H9 (cell line): ENCODE measurements around the gene TMPRSS15. TPM values are rescaled to one million over a fixed set of nuclear protein-coding genes. Genes with fewer than 3 reads are reported as not detected.

Experiments used
- DNase-seq: peaks from one replicate; pipeline ENCODE4 v3.0.0-alpha.2; 2017
- H2AFZ ChIP-seq: one replicate; pipeline ENCODE4 v1.6.1; 2013; ENCODE audit warnings: mild to moderate bottlenecking, low read length, control low read depth, moderate library complexity
- H2AK5ac ChIP-seq: 2 replicates; pipeline ENCODE4 v1.6.1; 2013; ENCODE audit warnings: low read length, control low read depth, mixed read lengths; ENCODE audit not compliant: insufficient read length
- H2BK120ac ChIP-seq: one replicate; pipeline ENCODE4 v1.6.1; 2013; ENCODE audit warnings: low read depth, mild to moderate bottlenecking, low read length, control low read depth, inconsistent platforms; ENCODE audit not compliant: poor library complexity, severe bottlenecking
- H2BK12ac ChIP-seq: 2 replicates; pipeline ENCODE4 v1.6.1; 2013; ENCODE audit warnings: low read length, control low read depth, mixed read lengths, low read depth; ENCODE audit not compliant: insufficient read length
- H2BK15ac ChIP-seq: 2 replicates; pipeline ENCODE4 v1.6.1; 2013; ENCODE audit warnings: low read depth, low read length, control low read depth
- H2BK20ac ChIP-seq: one replicate; pipeline ENCODE4 v1.6.1; 2013; ENCODE audit warnings: low read depth, mild to moderate bottlenecking, low read length, control low read depth, inconsistent platforms; ENCODE audit not compliant: poor library complexity, severe bottlenecking
- H2BK5ac ChIP-seq: 2 replicates; pipeline ENCODE4 v1.6.1; 2013; ENCODE audit warnings: low read length, control low read depth, mixed read lengths; ENCODE audit not compliant: insufficient read length
- H3K14ac ChIP-seq: 2 replicates; pipeline ENCODE4 v1.6.1; 2013; ENCODE audit warnings: low read length, control low read depth; ENCODE audit not compliant: insufficient read depth
- H3K18ac ChIP-seq: 2 replicates; pipeline ENCODE4 v1.6.1; 2013; ENCODE audit warnings: low read depth, mild to moderate bottlenecking, mixed read lengths, low read length, control low read depth; ENCODE audit not compliant: insufficient read length
- H3K23ac ChIP-seq: 2 replicates; pipeline ENCODE4 v1.6.1; 2013; ENCODE audit warnings: low read length, control low read depth, mixed read lengths, low read depth; ENCODE audit not compliant: insufficient read length
- H3K23me2 ChIP-seq: 2 replicates; pipeline ENCODE4 v1.6.1; 2013; ENCODE audit warnings: low read depth, mild to moderate bottlenecking, mixed read lengths, low read length, control low read depth; ENCODE audit not compliant: insufficient read length, poor library complexity, severe bottlenecking
- H3K27ac ChIP-seq: 2 replicates; pipeline ENCODE4 v1.5.1; 2013; ENCODE audit warnings: low read length, control low read depth, mixed read lengths, low read depth; ENCODE audit not compliant: insufficient read length
- H3K27me3 ChIP-seq: 2 replicates; pipeline ENCODE4 v1.6.1; 2013; ENCODE audit warnings: low read length, control low read depth, inconsistent platforms; ENCODE audit not compliant: insufficient read depth
- H3K4ac ChIP-seq: 2 replicates; pipeline ENCODE4 v1.6.1; 2013; ENCODE audit warnings: low read depth, mild to moderate bottlenecking, control low read depth, inconsistent platforms, low read length, moderate library complexity
- H3K4me1 ChIP-seq: 2 replicates; pipeline ENCODE4 v1.6.1; 2013; ENCODE audit warnings: low read length, control low read depth, inconsistent platforms; ENCODE audit not compliant: insufficient read depth
- H3K4me2 ChIP-seq: 2 replicates; pipeline ENCODE4 v1.6.1; 2013; ENCODE audit warnings: low read length, control low read depth, mixed read lengths; ENCODE audit not compliant: insufficient read length, insufficient read depth
- H3K56ac ChIP-seq: 2 replicates; pipeline ENCODE4 v1.6.1; 2013; ENCODE audit warnings: low read depth, mild to moderate bottlenecking, mixed read lengths, low read length, control low read depth; ENCODE audit not compliant: insufficient read length
- H3K79me1 ChIP-seq: 2 replicates; pipeline ENCODE4 v1.6.1; 2013; ENCODE audit warnings: low read depth, mild to moderate bottlenecking, moderate library complexity, low read length, control low read depth, inconsistent platforms; ENCODE audit not compliant: insufficient read depth, poor library complexity, severe bottlenecking
- H3K79me2 ChIP-seq: 2 replicates; pipeline ENCODE4 v1.6.1; 2013; ENCODE audit warnings: low read length, control low read depth, inconsistent platforms; ENCODE audit not compliant: insufficient read depth
- H3K9ac ChIP-seq: 2 replicates; pipeline ENCODE4 v1.6.1; 2013; ENCODE audit warnings: low read length, control low read depth, mixed read lengths; ENCODE audit not compliant: insufficient read length; ENCODE audit errors: extremely low read depth
- H3K9me3 ChIP-seq: one replicate; pipeline ENCODE4 v1.6.1; 2013; ENCODE audit warnings: low read depth, low read length, inconsistent platforms; ENCODE audit not compliant: control insufficient read depth
- H3T11ph ChIP-seq: one replicate; pipeline ENCODE4 v1.6.1; 2013; ENCODE audit warnings: mild to moderate bottlenecking, low read length, control low read depth, inconsistent platforms
- H4K20me1 ChIP-seq: one replicate; pipeline ENCODE4 v1.6.1; 2013; ENCODE audit not compliant: control insufficient read depth, insufficient read length, insufficient read depth
- H4K5ac ChIP-seq: 2 replicates; pipeline ENCODE4 v1.6.1; 2013; ENCODE audit warnings: low read depth, mild to moderate bottlenecking, mixed read lengths, low read length, control low read depth; ENCODE audit not compliant: insufficient read length
- H4K8ac ChIP-seq: replicated peaks from 2 replicates; pipeline ENCODE4 v1.6.1; 2013; ENCODE audit warnings: low read length, control low read depth, mixed read lengths, low read depth; ENCODE audit not compliant: insufficient read length
- H4K91ac ChIP-seq: 2 replicates; pipeline ENCODE4 v1.6.1; 2013; ENCODE audit warnings: low read depth, mild to moderate bottlenecking, moderate library complexity, mixed read lengths, low read length, control low read depth; ENCODE audit not compliant: insufficient read length
- H3K27ac Mint-ChIP-seq, 3 experiments: 2 replicates in 2 of 3; 3 replicates in 1 of 3; pipeline ENCODE4 v1.8.0; 2020 to 2021; ENCODE audit warnings: mixed read lengths in 3 of 3, mild to moderate bottlenecking in 1 of 3, moderate library complexity in 1 of 3
- H3K27me3 Mint-ChIP-seq: 2 replicates; pipeline ENCODE4 v1.8.0; 2021; ENCODE audit warnings: low read depth, mild to moderate bottlenecking, moderate library complexity, mixed read lengths
- H3K36me3 Mint-ChIP-seq, 3 experiments: 2 replicates in 2 of 3; 3 replicates in 1 of 3; pipeline ENCODE4 v1.8.0; 2020 to 2021; ENCODE audit warnings: low read depth in 3 of 3, mixed read lengths in 3 of 3; ENCODE audit not compliant: insufficient read depth in 1 of 3
- H3K4me1 Mint-ChIP-seq, 2 experiments: 2 replicates each; pipeline ENCODE4 v1.8.0; 2020; ENCODE audit warnings: mixed read lengths in 2 of 2
- H3K4me3 Mint-ChIP-seq, 2 experiments: 2 replicates in 1 of 2; 3 replicates in 1 of 2; pipeline ENCODE4 v1.8.0; 2020 to 2021; ENCODE audit warnings: mild to moderate bottlenecking in 2 of 2, mixed read lengths in 2 of 2, moderate library complexity in 1 of 2
- H3K9me3 Mint-ChIP-seq, 2 experiments: 2 replicates in 1 of 2; 3 replicates in 1 of 2; pipeline ENCODE4 v1.8.0; 2020; ENCODE audit warnings: mild to moderate bottlenecking in 2 of 2, mixed read lengths in 2 of 2, moderate library complexity in 1 of 2
- WGBS: extraction: QIAGEN DNeasy Blood & Tissue Kit; methylation state at CpG from one replicate; pipeline ENCODE4 v1.1.7; 2013; ENCODE audit warnings: missing lambda C conversion rate, low lambda C conversion rate, mixed read lengths; ENCODE audit not compliant: insufficient read length; ENCODE audit errors: extremely low coverage; 5-methylcytosine and 5-hydroxymethylcytosine counted together
- total RNA-seq: library from RNA; stranded (reverse); gene quantifications from 2 replicates; pipeline ENCODE4 v1.2.1, GENCODE V29; 2021
- TF ChIP-seq, protein P1 (sequence below): fragments of 200-600 bp; sonication (generic); conservative IDR thresholded peaks from 3 replicates; pipeline ENCODE4 v1.8.0; 2021; ENCODE audit warnings: antibody characterized with exemption, mild to moderate bottlenecking

The TMPRSS15 gene
- total RNA-seq, 1 experiment from 2014 or later: not detected

- Mint-ChIP-seq H3K4me1 (peaks cover 24 to 30% of the 10 kb centered on the region in 2 experiments), H3K36me3 (no peaks in the 10 kb centered on the region), H3K4me3 (peak overlapping the region; percentile 0 to 6; a peak in 4 of 5 replicates), H3K27me3 (no peaks in the 10 kb centered on the region), H3K9me3 (no peaks in the 10 kb centered on the region), H3K27ac (peak overlapping the region in 2 of 3 experiments; percentile 26 to 37; a peak in 4 of 7 replicates)
- no CpG with 5 or more reads among the region's 5 CpGs for WGBS
- Histone ChIP-seq H2BK15ac (no peak overlapping the region), H3K79me2 (no peaks in the 10 kb centered on the region), H3K79me1 (no peaks in the 10 kb centered on the region), H2BK20ac (no peak overlapping the region), H3T11ph (no peak overlapping the region), H3K18ac (no peak overlapping the region), H2AK5ac (no peak overlapping the region), H3K4me2 (peak overlapping the region; percentile 70), H2AFZ (no peak overlapping the region), H4K5ac (no peak overlapping the region), H4K91ac (no peak overlapping the region), H4K20me1 (no peaks in the 10 kb centered on the region), H2BK5ac (no peak overlapping the region), H3K14ac (no peak overlapping the region), H4K8ac (no peak overlapping the region), H3K9ac (no peak overlapping the region), H3K23ac (no peak overlapping the region), H2BK120ac (no peak overlapping the region), H3K27me3 (no peaks in the 10 kb centered on the region), H3K9me3 (no peaks in the 10 kb centered on the region), H3K27ac (no peak overlapping the region), H3K56ac (no peak overlapping the region), H3K4ac (no peak overlapping the region), H2BK12ac (no peak overlapping the region), H3K4me1 (no peaks in the 10 kb centered on the region; the same call in 1 of the 2 replicates), H3K23me2 (no peaks in the 10 kb centered on the region)
- DNase-seq: no peak
- TF ChIP-seq, protein P1, sequence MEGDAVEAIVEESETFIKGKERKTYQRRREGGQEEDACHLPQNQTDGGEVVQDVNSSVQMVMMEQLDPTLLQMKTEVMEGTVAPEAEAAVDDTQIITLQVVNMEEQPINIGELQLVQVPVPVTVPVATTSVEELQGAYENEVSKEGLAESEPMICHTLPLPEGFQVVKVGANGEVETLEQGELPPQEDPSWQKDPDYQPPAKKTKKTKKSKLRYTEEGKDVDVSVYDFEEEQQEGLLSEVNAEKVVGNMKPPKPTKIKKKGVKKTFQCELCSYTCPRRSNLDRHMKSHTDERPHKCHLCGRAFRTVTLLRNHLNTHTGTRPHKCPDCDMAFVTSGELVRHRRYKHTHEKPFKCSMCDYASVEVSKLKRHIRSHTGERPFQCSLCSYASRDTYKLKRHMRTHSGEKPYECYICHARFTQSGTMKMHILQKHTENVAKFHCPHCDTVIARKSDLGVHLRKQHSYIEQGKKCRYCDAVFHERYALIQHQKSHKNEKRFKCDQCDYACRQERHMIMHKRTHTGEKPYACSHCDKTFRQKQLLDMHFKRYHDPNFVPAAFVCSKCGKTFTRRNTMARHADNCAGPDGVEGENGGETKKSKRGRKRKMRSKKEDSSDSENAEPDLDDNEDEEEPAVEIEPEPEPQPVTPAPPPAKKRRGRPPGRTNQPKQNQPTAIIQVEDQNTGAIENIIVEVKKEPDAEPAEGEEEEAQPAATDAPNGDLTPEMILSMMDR: no peak
Observed at GRCh38 chr21:18411565-18411964, 8.0 kb upstream of the TMPRSS15 start.
